OCI-LY7 (cell line): Measurements from ENCODE around the gene DYNLL1. TPM values are rescaled to one million over a fixed set of nuclear protein-coding genes. Genes with fewer than 3 reads are reported as not detected.

ENCODE experiments used
- BruUV-seq: library from RNA; stranded (reverse); fragments of 400-500 nt; replicated peaks from 2 replicates; lab custom pipeline; 2021; lab: Mats Ljungman, UMichigan
- CTCF ChIA-PET: fragments of 300-600 bp; sonication (Branson Sonifier 250); formaldehyde crosslinking; loops from one replicate; lab custom pipeline; 2022; ENCODE audit warnings: antibody characterized with exemption; ENCODE audit not compliant: unreplicated experiment; lab: Charles Lee
- POLR2A ChIA-PET: fragments of 300-600 bp; sonication (Branson Sonifier 250); formaldehyde crosslinking; loops from one replicate; lab custom pipeline; 2022; ENCODE audit warnings: antibody characterized with exemption; lab: Charles Lee
- DNase-seq: peaks from one replicate; pipeline ENCODE4 v3.0.0-alpha.2; 2015; ENCODE audit warnings: low spot score
- H2AFZ ChIP-seq: fragments of 200-600 bp; sonication (generic), shearing (Covaris generic); 2 replicates; pipeline ENCODE4 v1.6.1; 2014; ENCODE audit warnings: mild to moderate bottlenecking, antibody characterized with exemption, low read length, moderate library complexity
- H3K27ac ChIP-seq: fragments of 200-600 bp; sonication (generic); 2 replicates; pipeline ENCODE4 v1.5.1; 2014; ENCODE audit warnings: mixed run types, low read depth, mild to moderate bottlenecking, moderate library complexity, low read length, inconsistent platforms; ENCODE audit not compliant: poor library complexity, severe bottlenecking
- H3K36me3 ChIP-seq: fragments of 200-600 bp; sonication (generic); 2 replicates; pipeline ENCODE4 v1.6.1; 2014; ENCODE audit warnings: mild to moderate bottlenecking, antibody characterized with exemption, low read length, moderate library complexity, mixed read lengths; ENCODE audit not compliant: insufficient read depth
- H3K4me1 ChIP-seq: fragments of 200-600 bp; sonication (generic); 2 replicates; pipeline ENCODE4 v1.5.1; 2014; ENCODE audit warnings: mild to moderate bottlenecking, low read length; ENCODE audit not compliant: insufficient read depth, poor library complexity, severe bottlenecking
- H3K4me2 ChIP-seq: fragments of 200-600 bp; sonication (generic); 2 replicates; pipeline ENCODE4 v1.6.1; 2014; ENCODE audit warnings: mild to moderate bottlenecking, low read length
- H3K4me3 ChIP-seq: fragments of 200-600 bp; sonication (generic); 2 replicates; pipeline ENCODE4 v1.5.1; 2014; ENCODE audit warnings: mild to moderate bottlenecking, low read depth, low read length; ENCODE audit not compliant: poor library complexity, severe bottlenecking
- H3K79me2 ChIP-seq: fragments of 200-600 bp; sonication (generic); 2 replicates; pipeline ENCODE4 v1.6.1; 2016; ENCODE audit warnings: low read depth, mild to moderate bottlenecking, low read length, moderate library complexity, mixed read lengths; ENCODE audit not compliant: insufficient read depth
- H3K9me2 ChIP-seq: fragments of 200-600 bp; sonication (generic); 2 replicates; pipeline ENCODE4 v1.6.1; 2016; ENCODE audit warnings: mild to moderate bottlenecking, low read length, mixed read lengths; ENCODE audit not compliant: insufficient read depth
- H3K9me3 ChIP-seq: fragments of 200-600 bp; sonication (generic); 2 replicates; pipeline ENCODE4 v1.6.1; 2014; ENCODE audit warnings: mild to moderate bottlenecking, mixed run types, low read length, mixed read lengths
- H4K20me1 ChIP-seq: fragments of 200-600 bp; sonication (generic); 2 replicates; pipeline ENCODE4 v1.6.1; 2014; ENCODE audit warnings: mild to moderate bottlenecking, antibody characterized with exemption, low read length, moderate library complexity, mixed read lengths; ENCODE audit not compliant: insufficient read depth
- CTCF ChIP-seq: fragments of 200-600 bp; sonication (generic); conservative IDR thresholded peaks from 2 replicates; pipeline ENCODE4 v1.5.1; 2014; ENCODE audit warnings: mild to moderate bottlenecking, antibody characterized with exemption, low read length, moderate library complexity, mixed read lengths
- EZH2phosphoT487 ChIP-seq: fragments of 200-600 bp; sonication (generic); IDR thresholded peaks from 2 replicates; pipeline ENCODE4 v1.6.1; 2018; ENCODE audit warnings: low read depth, borderline replicate concordance, mild to moderate bottlenecking, mixed run types, antibody characterized with exemption, low read length, moderate library complexity, mixed read lengths
- intact Hi-C: fragments of 100-400 bp; cut with micrococcal nuclease; formaldehyde crosslinking; loops from one replicate; pipeline ENCODE4 v1.10.0; 2022; ENCODE audit not compliant: unreplicated experiment
- total RNA-seq, 2 experiments: library from RNA; depleted of rRNA in 1 of 2; stranded (reverse); fragments of >200 nt in 1 of 2; shearing (Covaris generic) in 1 of 2; gene quantifications; 2 replicates each; pipeline ENCODE4 v1.2.3, GENCODE V29; 2014 to 2022

The DYNLL1 gene
- total RNA-seq, 2 experiments from 2014 or later, result 321 to 400 TPM

GRCh38 chr12:120453060-120453750 is 42.7 kb upstream of the DYNLL1 start:
- H3K36me3 ChIP-seq, result peaks cover 83% of the 10 kb centered on the region
- POLR2A ChIA-PET, result interaction anchor here (0.5 kb wide), 1 partner anchor 261 kb away, joined by 3 read pairs; no protein-coding TSS in a partner anchor

DNA sequence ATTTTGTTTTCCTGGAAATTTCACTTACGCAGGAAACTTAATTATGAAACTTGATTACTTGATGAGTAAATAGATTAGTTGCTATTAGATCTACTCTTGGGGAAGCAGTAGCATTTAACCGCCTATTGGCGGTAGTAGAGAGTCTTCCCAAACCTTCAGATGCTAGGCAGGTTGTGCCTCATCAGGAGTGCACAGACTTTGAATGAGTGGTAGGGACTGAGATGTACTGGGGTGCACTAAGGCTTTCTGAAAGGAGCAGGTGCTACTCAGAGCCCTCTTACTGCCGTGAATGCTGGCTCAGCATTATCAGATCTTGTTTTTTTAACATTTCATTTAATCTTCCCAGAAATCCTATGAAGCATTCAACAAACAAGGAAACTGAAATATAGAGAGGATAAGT is 41.9 kb upstream of the DYNLL1 start:
- BruUV-seq, result no TSS peak
- Histone ChIP-seq H3K79me2 (peaks cover 16% of the 10 kb centered on the region; the same call in 1 of the 2 replicates), H3K27ac (no peak overlapping the region), H3K9me3 (no peaks in the 10 kb centered on the region), H3K36me3 (peaks cover 85% of the 10 kb centered on the region), H3K4me3 (no peak overlapping the region), H3K9me2 (no peaks in the 10 kb centered on the region), H4K20me1 (no peaks in the 10 kb centered on the region), H3K4me1 (no peaks in the 10 kb centered on the region), H3K4me2 (no peak overlapping the region), H2AFZ (no peak overlapping the region)
- ChIA-PET CTCF (no interaction called here), POLR2A (no interaction called here)
- peak; percentile 84 for TF ChIP-seq CTCF
- TF ChIP-seq EZH2phosphoT487, result no peak
- DNase-seq, result peak; percentile 55
- intact Hi-C loops, result no loop called here

More at GRCh38 chr12:120453060-120453750, 42.7 kb upstream of the DYNLL1 start:
- H3K4me1 ChIP-seq, result no peaks in the 10 kb centered on the region
- H3K9me3 ChIP-seq, result no peaks in the 10 kb centered on the region
- no peak overlapping the region for H3K27ac ChIP-seq
- TF ChIP-seq EZH2phosphoT487, result no peak
- peaks cover 21% of the 10 kb centered on the region for H3K79me2 ChIP-seq
- DNase-seq, result no peak
- H3K9me2 ChIP-seq, result no peaks in the 10 kb centered on the region
- no peak overlapping the region for H3K4me2 ChIP-seq
- no peaks in the 10 kb centered on the region for H4K20me1 ChIP-seq
- no peak overlapping the region for H3K4me3 ChIP-seq
- CTCF ChIA-PET, result no interaction called here
- intact Hi-C loops, result no loop called here
- H2AFZ ChIP-seq, result no peak overlapping the region
- no TSS peak for BruUV-seq

GRCh38 chr12:120455302-120455701 is 40.6 kb upstream of the DYNLL1 start:
- Histone ChIP-seq H3K4me2 (no peak overlapping the region), H3K9me2 (no peaks in the 10 kb centered on the region), H3K4me1 (no peaks in the 10 kb centered on the region), H3K9me3 (no peaks in the 10 kb centered on the region), H3K79me2 (peaks cover 5% of the 10 kb centered on the region; the same call in 1 of the 2 replicates), H3K27ac (no peak overlapping the region), H3K4me3 (no peak overlapping the region), H4K20me1 (no peaks in the 10 kb centered on the region), H3K36me3 (peaks cover 84% of the 10 kb centered on the region), H2AFZ (no peak overlapping the region)
- no peak for TF ChIP-seq EZH2phosphoT487
- TF ChIP-seq CTCF, result no peak
- CTCF ChIA-PET, result no interaction called here
- intact Hi-C loops, result no loop called here
- POLR2A ChIA-PET, result interaction anchor here (0.6 to 2.1 kb wide), 3 partner anchors 11 to 1023 kb away, joined by 3 to 8 read pairs (median 6); no protein-coding TSS in a partner anchor
- DNase-seq, result no peak
- BruUV-seq, result no TSS peak
